Chondrocyte (in vitro differentiated cells): Measurements from ENCODE around the gene ITGB8. TPM values are rescaled to one million over a fixed set of nuclear protein-coding genes. Genes with fewer than 3 reads are reported as not detected.

Source experiments
- DNase-seq: peaks from one replicate; pipeline ENCODE4 v3.0.0; 2021; ENCODE audit warnings: mixed read lengths, low spot score
- H3K27ac Mint-ChIP-seq: one replicate; pipeline ENCODE4 v1.8.0; 2021; ENCODE audit warnings: mild to moderate bottlenecking, moderate library complexity, mixed read lengths; ENCODE audit not compliant: unreplicated experiment
- H3K27me3 Mint-ChIP-seq: 2 replicates; pipeline ENCODE4 v1.8.0; 2021; ENCODE audit warnings: low read depth, mixed read lengths
- H3K36me3 Mint-ChIP-seq: 2 replicates; pipeline ENCODE4 v1.8.0; 2021; ENCODE audit warnings: low read depth, mixed read lengths
- H3K4me1 Mint-ChIP-seq: 2 replicates; pipeline ENCODE4 v1.8.0; 2021; ENCODE audit warnings: low read depth, mild to moderate bottlenecking, mixed read lengths
- H3K4me3 Mint-ChIP-seq: one replicate; pipeline ENCODE4 v1.8.0; 2021; ENCODE audit warnings: mild to moderate bottlenecking, moderate library complexity, mixed read lengths; ENCODE audit not compliant: unreplicated experiment
- H3K9me3 Mint-ChIP-seq: 2 replicates; pipeline ENCODE4 v1.8.0; 2021; ENCODE audit warnings: low read depth, mixed read lengths
- CTCF ChIP-seq: fragments of 200-600 bp; sonication (generic); IDR thresholded peaks from 2 replicates; pipeline ENCODE4 v1.5.0; 2021; ENCODE audit warnings: antibody characterized with exemption, mild to moderate bottlenecking, moderate library complexity
- total RNA-seq: library from RNA; stranded (reverse); gene quantifications from 3 replicates; pipeline ENCODE4 v1.2.1, GENCODE V29; 2021

Gene ITGB8
- total RNA-seq, 1 donor from 2014 or later = 0.40 TPM

- Mint-ChIP-seq H3K36me3 (no peaks in the 10 kb centered on the region), H3K27ac (no peak overlapping the region), H3K9me3 (no peaks in the 10 kb centered on the region), H3K4me3 (no peak overlapping the region), H3K27me3 (no peaks in the 10 kb centered on the region), H3K4me1 (no peaks in the 10 kb centered on the region)
- DNase-seq = no peak
- no peak for TF ChIP-seq CTCF
Observed at GRCh38 chr7:20374399-20374798, 43.7 kb downstream of the ITGB8 start.

GRCh38 chr7:20376796-20377195 lies 46.1 kb downstream of the ITGB8 start:
- Mint-ChIP-seq H3K36me3 (no peaks in the 10 kb centered on the region), H3K4me3 (no peak overlapping the region), H3K27me3 (no peaks in the 10 kb centered on the region), H3K4me1 (no peaks in the 10 kb centered on the region), H3K27ac (no peak overlapping the region), H3K9me3 (no peaks in the 10 kb centered on the region)
- no peak for DNase-seq
- no peak for TF ChIP-seq CTCF

- Mint-ChIP-seq H3K27me3 (no peaks in the 10 kb centered on the region), H3K36me3 (no peaks in the 10 kb centered on the region), H3K4me1 (no peaks in the 10 kb centered on the region), H3K27ac (no peak overlapping the region), H3K4me3 (no peak overlapping the region), H3K9me3 (no peaks in the 10 kb centered on the region)
- no peak for TF ChIP-seq CTCF
- DNase-seq = no peak
Observed at GRCh38 chr7:20381406-20382034, 50.8 kb downstream of the ITGB8 start.

GRCh38 chr7:20383351-20383750 lies 52.7 kb downstream of the ITGB8 start:
- Mint-ChIP-seq H3K9me3 (no peaks in the 10 kb centered on the region), H3K36me3 (no peaks in the 10 kb centered on the region), H3K4me1 (no peaks in the 10 kb centered on the region), H3K4me3 (no peak overlapping the region), H3K27ac (no peak overlapping the region), H3K27me3 (no peaks in the 10 kb centered on the region)
- no peak for DNase-seq
- TF ChIP-seq CTCF = no peak

- Mint-ChIP-seq H3K27ac (no peak overlapping the region), H3K4me1 (no peaks in the 10 kb centered on the region), H3K36me3 (no peaks in the 10 kb centered on the region), H3K9me3 (no peaks in the 10 kb centered on the region), H3K27me3 (no peaks in the 10 kb centered on the region), H3K4me3 (no peak overlapping the region)
- no peak for TF ChIP-seq CTCF
- DNase-seq = no peak
Observed at GRCh38 chr7:20385126-20385525, 54.4 kb downstream of the ITGB8 start.
